GM12891 (cell line): ENCODE measurements around the gene DNMT3B.

Source experiments
- POLR2A ChIP-seq: IDR thresholded peaks from 2 replicates; pipeline ENCODE4 v1.6.1; 2011; ENCODE audit warnings: low read depth, low read length, control low read depth
- POLR2AphosphoS5 ChIP-seq: IDR thresholded peaks from 2 replicates; pipeline ENCODE4 v1.6.1; 2011; ENCODE audit warnings: low read depth, low read length, control low read depth
- SPI1 ChIP-seq: IDR thresholded peaks from 2 replicates; pipeline ENCODE4 v1.6.1; 2011; ENCODE audit warnings: low read depth, low read length, control low read depth
- TAF1 ChIP-seq: IDR thresholded peaks from 2 replicates; pipeline ENCODE4 v1.6.1; 2011; ENCODE audit warnings: low read depth, low read length, control low read depth

DNA sequence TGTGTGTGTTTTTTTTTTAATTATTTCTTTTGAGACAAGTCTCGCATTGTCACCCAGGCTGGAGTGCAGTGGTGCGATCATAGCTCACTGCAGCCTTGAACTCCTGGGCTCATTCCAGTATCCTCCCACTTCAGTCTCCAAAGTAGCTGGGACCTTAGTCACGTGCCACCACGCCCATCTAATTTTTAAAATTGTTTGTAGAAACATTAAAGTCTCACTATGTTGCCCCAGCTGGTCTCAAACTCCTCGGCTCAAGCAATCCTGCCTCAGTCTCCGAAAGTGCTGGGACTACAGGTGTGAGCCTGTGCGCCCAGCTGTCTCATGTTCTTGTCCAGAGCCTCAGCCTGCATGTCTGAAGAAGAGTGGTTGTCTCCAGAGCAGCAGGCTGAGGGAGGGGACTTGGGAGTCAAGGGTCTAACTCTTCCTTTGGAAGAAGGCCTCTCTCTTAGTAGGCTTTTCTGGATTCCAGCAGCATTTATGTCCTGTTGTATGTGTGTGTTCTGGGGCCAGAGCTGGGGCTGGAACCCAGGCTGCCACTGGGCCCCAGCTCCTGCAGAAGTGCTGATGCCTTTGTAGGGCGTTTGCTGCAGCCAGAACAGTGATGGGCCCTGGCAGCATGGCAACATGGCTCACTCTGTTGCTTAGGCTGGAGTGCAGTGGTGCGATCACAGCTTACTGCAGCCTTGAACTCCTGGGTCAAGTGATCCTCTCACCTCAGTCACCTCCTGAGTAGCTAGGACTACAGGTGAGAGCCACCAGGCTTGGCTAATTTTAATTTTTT is 5.4 kb downstream of the DNMT3B start:
- no peak for TF ChIP-seq POLR2A
- no peak for TF ChIP-seq POLR2AphosphoS5
- no peak for TF ChIP-seq TAF1
- no peak for TF ChIP-seq SPI1
